GM23338 (cell line): Measurements from ENCODE around the gene CHCHD6. TPM values are rescaled to one million over a fixed set of nuclear protein-coding genes. Genes with fewer than 3 reads are reported as not detected.

Experiments used
- ATAC-seq: fragments of 200-7000 bp; cut with Tn5 transposase; 3 replicates; pipeline ENCODE4 v1.9.1; 2020
- DNase-seq: peaks from one replicate; pipeline ENCODE4 v3.0.0-alpha.2; 2015; ENCODE audit warnings: low spot score
- H2AFZ ChIP-seq: fragments of 200-600 bp; sonication (generic); 2 replicates; pipeline ENCODE4 v1.8.0; 2016; ENCODE audit warnings: antibody characterized with exemption, mild to moderate bottlenecking, moderate library complexity
- H3F3A ChIP-seq: fragments of 200-600 bp; sonication (generic); replicated peaks from 2 replicates; pipeline ENCODE4 v1.8.0; 2017; ENCODE audit warnings: antibody characterized with exemption, mixed run types, low read depth
- H3K27ac ChIP-seq: fragments of 200-600 bp; sonication (generic); 2 replicates; pipeline ENCODE4 v1.6.1; 2016; ENCODE audit warnings: low read depth
- H3K27me3 ChIP-seq: fragments of 200-600 bp; sonication (generic); 2 replicates; pipeline ENCODE4 v1.8.0; 2016; ENCODE audit warnings: mild to moderate bottlenecking, mixed run types, moderate library complexity; ENCODE audit not compliant: insufficient read depth
- H3K36me3 ChIP-seq: fragments of 200-600 bp; sonication (generic); 2 replicates; pipeline ENCODE4 v1.8.0; 2016; ENCODE audit warnings: mild to moderate bottlenecking; ENCODE audit not compliant: insufficient read depth
- H3K4me1 ChIP-seq: fragments of 200-600 bp; sonication (generic); 2 replicates; pipeline ENCODE4 v1.8.0; 2016; ENCODE audit warnings: mild to moderate bottlenecking, moderate library complexity; ENCODE audit not compliant: insufficient read depth
- H3K4me2 ChIP-seq: fragments of 200-600 bp; sonication (generic); 2 replicates; pipeline ENCODE4 v1.7.1; 2017; ENCODE audit warnings: mixed run types
- H3K4me3 ChIP-seq: fragments of 200-600 bp; sonication (generic); 2 replicates; pipeline ENCODE4 v1.6.1; 2016; ENCODE audit warnings: mixed run types
- H3K79me2 ChIP-seq: fragments of 200-600 bp; sonication (generic); replicated peaks from 2 replicates; pipeline ENCODE4 v1.8.0; 2017; ENCODE audit warnings: mild to moderate bottlenecking; ENCODE audit not compliant: insufficient read depth
- H3K9me2 ChIP-seq: fragments of 200-600 bp; sonication (generic); 2 replicates; pipeline ENCODE4 v1.8.0; 2017; ENCODE audit not compliant: insufficient read depth
- H4K20me1 ChIP-seq: fragments of 200-600 bp; sonication (generic); replicated peaks from 2 replicates; pipeline ENCODE4 v1.8.0; 2017; ENCODE audit warnings: mild to moderate bottlenecking; ENCODE audit not compliant: insufficient read depth
- H3K27ac Mint-ChIP-seq: 2 replicates; pipeline ENCODE4 v1.8.0; 2020; ENCODE audit warnings: inconsistent platforms, mild to moderate bottlenecking, moderate library complexity, mixed read lengths
- H3K27me3 Mint-ChIP-seq: 3 replicates; pipeline ENCODE4 v1.8.0; 2022; ENCODE audit warnings: low read depth, mild to moderate bottlenecking, moderate library complexity, mixed read lengths, inconsistent platforms; ENCODE audit not compliant: insufficient read depth, poor library complexity
- H3K36me3 Mint-ChIP-seq: 3 replicates; pipeline ENCODE4 v1.8.0; 2021; ENCODE audit warnings: low read depth, mild to moderate bottlenecking, inconsistent platforms, moderate library complexity, mixed read lengths
- H3K4me1 Mint-ChIP-seq: 3 replicates; pipeline ENCODE4 v1.8.0; 2020; ENCODE audit warnings: mild to moderate bottlenecking, inconsistent platforms, mixed read lengths
- H3K4me3 Mint-ChIP-seq: 3 replicates; pipeline ENCODE4 v1.8.0; 2021; ENCODE audit warnings: moderate library complexity, mild to moderate bottlenecking, inconsistent platforms, mixed read lengths
- H3K9me3 Mint-ChIP-seq: 3 replicates; pipeline ENCODE4 v1.8.0; 2020; ENCODE audit warnings: moderate library complexity, mild to moderate bottlenecking, inconsistent platforms, mixed read lengths
- CREB1 ChIP-seq: fragments of 250-450 bp; sonication (Bioruptor Pico); IDR thresholded peaks from 2 replicates; pipeline ENCODE4 v1.5.0; 2020; ENCODE audit warnings: low read depth, mild to moderate bottlenecking, moderate library complexity
- CTCF ChIP-seq, 2 experiments: fragments of 200-600 bp in 1 of 2; sonication (generic) in 1 of 2; conservative IDR thresholded peaks; 2 replicates each; pipeline versions ENCODE4 v1.5.1 to v1.6.1; 2016 to 2017; ENCODE audit warnings: antibody characterized with exemption in 2 of 2, low read depth in 2 of 2, mild to moderate bottlenecking in 2 of 2, moderate library complexity in 1 of 2
- EZH2 ChIP-seq: fragments of 200-600 bp; sonication (generic); IDR thresholded peaks from one replicate; pipeline ENCODE4 v1.8.0; 2017; ENCODE audit warnings: antibody characterized with exemption, mild to moderate bottlenecking, low read depth; ENCODE audit not compliant: unreplicated experiment
- EZH2phosphoT487 ChIP-seq: fragments of 200-600 bp; sonication (generic); IDR thresholded peaks from one replicate; pipeline ENCODE4 v1.8.1; 2018; ENCODE audit warnings: antibody characterized with exemption; ENCODE audit not compliant: unreplicated experiment
- JUNB ChIP-seq: IDR thresholded peaks from one replicate; pipeline ENCODE4 v1.6.1; 2016; ENCODE audit warnings: antibody characterized with exemption; ENCODE audit not compliant: unreplicated experiment
- NANOG ChIP-seq: IDR thresholded peaks from 2 replicates; pipeline ENCODE4 v1.6.1; 2016; ENCODE audit warnings: antibody characterized with exemption, borderline replicate concordance
- POLR2AphosphoS5 ChIP-seq: IDR thresholded peaks from 2 replicates; pipeline ENCODE4 v1.6.1; 2016; ENCODE audit warnings: antibody characterized with exemption, low read depth
- REST ChIP-seq: IDR thresholded peaks from one replicate; pipeline ENCODE4 v1.6.1; 2018; ENCODE audit warnings: antibody characterized with exemption; ENCODE audit not compliant: unreplicated experiment
- STAT1 ChIP-seq: IDR thresholded peaks from one replicate; pipeline ENCODE4 v1.6.1; 2016; ENCODE audit warnings: antibody characterized with exemption; ENCODE audit not compliant: unreplicated experiment
- ZNF114 ChIP-seq: fragments of 250-450 bp; sonication (Bioruptor Pico); IDR thresholded peaks from 2 replicates; pipeline ENCODE4 v1.5.0; 2020; ENCODE audit warnings: mild to moderate bottlenecking, moderate library complexity
- ZNF331 ChIP-seq: fragments of 250-450 bp; sonication (Bioruptor Pico); IDR thresholded peaks from 2 replicates; pipeline ENCODE4 v1.5.0; 2020; ENCODE audit warnings: low read depth, mild to moderate bottlenecking, moderate library complexity
- ZNF462 ChIP-seq: fragments of 250-450 bp; sonication (Bioruptor Pico); IDR thresholded peaks from 2 replicates; pipeline ENCODE4 v1.5.0; 2020; ENCODE audit warnings: mild to moderate bottlenecking, moderate library complexity
- polyA plus RNA-seq: library from polyadenylated mRNA; unstranded; fragments of >200 nt; fragmentation: Nextera tagmentation; extraction: Ambion mirVana; gene quantifications from 2 replicates; pipeline ENCODE4 v1.2.1, GENCODE V29; 2016
- total RNA-seq: library from RNA; depleted of rRNA; stranded (reverse); fragments of >200 nt; shearing (Covaris generic); gene quantifications from 2 replicates; pipeline ENCODE4 v1.2.3, GENCODE V29; 2014
- TF ChIP-seq, protein P1 (sequence below): IDR thresholded peaks from 2 replicates; pipeline ENCODE4 v1.6.1; 2016; ENCODE audit warnings: antibody characterized with exemption

CHCHD6 gene
- total and polyA plus RNA-seq, 2 experiments from 2014 or later = 28.8 to 43.0 TPM

GRCh38 chr3:126728680-126729079 is 24.6 kb downstream of the CHCHD6 start:
- Histone ChIP-seq H3F3A (no peaks in the 10 kb centered on the region), H2AFZ (no peak overlapping the region), H3K4me2 (no peak overlapping the region), H3K36me3 (peaks cover 5% of the 10 kb centered on the region; the same call in 1 of the 2 replicates), H3K4me3 (no peak overlapping the region), H3K9me2 (no peaks in the 10 kb centered on the region; the same call in 1 of the 2 replicates), H3K27ac (no peak overlapping the region), H3K27me3 (no peaks in the 10 kb centered on the region), H3K4me1 (no peaks in the 10 kb centered on the region), H4K20me1 (0 out of 2 replicates have a peak, but pooled peaks cover 8% of the 10 kb centered on the region), H3K79me2 (peaks cover 19% of the 10 kb centered on the region)
- H3K4me1 Mint-ChIP-seq = no peaks in the 10 kb centered on the region
- H3K27me3 Mint-ChIP-seq = no peaks in the 10 kb centered on the region
- H3K36me3 Mint-ChIP-seq = peaks cover 30% of the 10 kb centered on the region
- H3K27ac Mint-ChIP-seq = no peak overlapping the region
- H3K9me3 Mint-ChIP-seq = peaks cover 6% of the 10 kb centered on the region
- TF ChIP-seq EZH2phosphoT487 (no peak), CTCF (conservative IDR thresholded peaks at IDR 0.05; ENCODE audit: low read depth in 2 of 2) (no peak), CREB1 (no peak), ZNF331 (CRISPR knock-in tag) (no peak), NANOG (no peak), JUNB (no peak), STAT1 (no peak), EZH2 (no peak), ZNF462 (CRISPR knock-in tag) (no peak), ZNF114 (CRISPR knock-in tag) (no peak), POLR2AphosphoS5 (no peak), REST (no peak)
- TF ChIP-seq, protein P1, sequence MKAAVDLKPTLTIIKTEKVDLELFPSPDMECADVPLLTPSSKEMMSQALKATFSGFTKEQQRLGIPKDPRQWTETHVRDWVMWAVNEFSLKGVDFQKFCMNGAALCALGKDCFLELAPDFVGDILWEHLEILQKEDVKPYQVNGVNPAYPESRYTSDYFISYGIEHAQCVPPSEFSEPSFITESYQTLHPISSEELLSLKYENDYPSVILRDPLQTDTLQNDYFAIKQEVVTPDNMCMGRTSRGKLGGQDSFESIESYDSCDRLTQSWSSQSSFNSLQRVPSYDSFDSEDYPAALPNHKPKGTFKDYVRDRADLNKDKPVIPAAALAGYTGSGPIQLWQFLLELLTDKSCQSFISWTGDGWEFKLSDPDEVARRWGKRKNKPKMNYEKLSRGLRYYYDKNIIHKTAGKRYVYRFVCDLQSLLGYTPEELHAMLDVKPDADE = no peak
- DNase-seq = no peak
- no peak for ATAC-seq
- no peak overlapping the region for H3K4me3 Mint-ChIP-seq
